PC-9 (cell line): ENCODE measurements around the gene SLC48A1. TPM values are rescaled to one million over a fixed set of nuclear protein-coding genes. Genes with fewer than 3 reads are reported as not detected.
A peak's percentile ranks its signal among the peaks of the same experiment; 100 is the strongest.

ENCODE experiments used
- BruUV-seq: library from RNA; stranded (reverse); fragments of 400-500 nt; replicated peaks from 2 replicates; lab custom pipeline; 2021; lab: Mats Ljungman, UMichigan
- CTCF ChIA-PET: fragments of 300-600 bp; sonication (Branson Sonifier 250); formaldehyde crosslinking; loops from one replicate; lab custom pipeline; 2022; ENCODE audit warnings: antibody characterized with exemption; lab: Charles Lee
- POLR2A ChIA-PET: fragments of 300-600 bp; sonication (Branson Sonifier 250); formaldehyde crosslinking; loops from one replicate; lab custom pipeline; 2022; ENCODE audit warnings: antibody characterized with exemption; ENCODE audit not compliant: unreplicated experiment; lab: Charles Lee
- DNase-seq, 2 experiments: peaks; one replicate each; pipeline versions ENCODE4 v3.0.0 to v3.0.0-alpha.2; 2015 to 2022; ENCODE audit warnings: mixed read lengths in 1 of 2
- H2AFZ ChIP-seq: fragments of 200-600 bp; sonication (generic); 2 replicates; pipeline ENCODE4 v1.8.1; 2017; ENCODE audit warnings: antibody characterized with exemption
- H3F3A ChIP-seq: fragments of 200-600 bp; sonication (generic); 2 replicates; pipeline ENCODE4 v1.8.1; 2017; ENCODE audit warnings: antibody characterized with exemption, mild to moderate bottlenecking, low read depth; ENCODE audit not compliant: insufficient read depth
- H3K27ac ChIP-seq: fragments of 200-600 bp; sonication (generic); 2 replicates; pipeline ENCODE4 v1.6.1; 2016; ENCODE audit warnings: mixed run types
- H3K27me3 ChIP-seq: fragments of 200-600 bp; sonication (generic); 2 replicates; pipeline ENCODE4 v1.6.1; 2016; ENCODE audit warnings: low read depth, mixed run types; ENCODE audit not compliant: insufficient read depth
- H3K36me3 ChIP-seq: fragments of 200-600 bp; sonication (generic); 2 replicates; pipeline ENCODE4 v1.6.1; 2016; ENCODE audit warnings: low read depth, mixed run types
- H3K4me1 ChIP-seq: fragments of 200-600 bp; sonication (generic); replicated peaks from 2 replicates; pipeline ENCODE4 v1.6.1; 2016; ENCODE audit warnings: mixed run types; ENCODE audit not compliant: insufficient read depth
- H3K4me2 ChIP-seq: fragments of 200-600 bp; sonication (generic); 2 replicates; pipeline ENCODE4 v1.6.1; 2017; ENCODE audit warnings: mixed run types
- H3K4me3 ChIP-seq: fragments of 200-600 bp; sonication (generic); 2 replicates; pipeline ENCODE4 v1.6.1; 2016; ENCODE audit warnings: mixed run types
- H3K79me2 ChIP-seq: fragments of 200-600 bp; sonication (generic); 2 replicates; pipeline ENCODE4 v1.6.1; 2017; ENCODE audit warnings: low read depth, mixed run types
- H3K9me2 ChIP-seq: fragments of 200-600 bp; sonication (generic); 2 replicates; pipeline ENCODE4 v1.8.1; 2017; ENCODE audit warnings: mild to moderate bottlenecking; ENCODE audit not compliant: insufficient read depth
- H3K9me3 ChIP-seq: fragments of 200-600 bp; sonication (generic); 2 replicates; pipeline ENCODE4 v1.8.1; 2016; ENCODE audit warnings: low read depth; ENCODE audit not compliant: insufficient read depth
- H4K20me1 ChIP-seq: fragments of 200-600 bp; sonication (generic); 2 replicates; pipeline ENCODE4 v1.8.1; 2017; ENCODE audit not compliant: insufficient read depth
- CTCF ChIP-seq: fragments of 200-600 bp; sonication (generic); conservative IDR thresholded peaks from 2 replicates; pipeline ENCODE4 v1.6.1; 2017; ENCODE audit warnings: mixed run types, antibody characterized with exemption, mild to moderate bottlenecking, moderate library complexity
- EZH2 ChIP-seq: fragments of 200-600 bp; sonication (generic); IDR thresholded peaks from 2 replicates; pipeline ENCODE4 v1.8.0; 2017; ENCODE audit warnings: antibody characterized with exemption, low read depth
- intact Hi-C: fragments of 100-400 bp; cut with micrococcal nuclease; formaldehyde crosslinking; loops from one replicate; pipeline ENCODE4 v1.10.0; 2022; ENCODE audit not compliant: unreplicated experiment
- total RNA-seq: library from RNA; stranded (reverse); gene quantifications from 2 replicates; pipeline ENCODE4 v1.2.3, GENCODE V29; 2021

SLC48A1 gene
- total RNA-seq, 1 experiment from 2014 or later: 108 TPM

- POLR2A ChIA-PET: no interaction called here
- no peak overlapping the region for H3K4me3 ChIP-seq
Measured at GRCh38 chr12:47746523-47746922, 26.5 kb upstream of the SLC48A1 start.

GRCh38 chr12:47747126-47747525 is 25.9 kb upstream of the SLC48A1 start:
- Histone ChIP-seq H3K9me3 (no peaks in the 10 kb centered on the region), H3K27me3 (no peaks in the 10 kb centered on the region), H3K36me3 (no peaks in the 10 kb centered on the region), H3K4me1 (peaks cover 21% of the 10 kb centered on the region), H3K4me2 (no peak overlapping the region), H4K20me1 (no peaks in the 10 kb centered on the region), H3F3A (peaks cover 18% of the 10 kb centered on the region), H3K4me3 (no peak overlapping the region), H2AFZ (no peak overlapping the region), H3K9me2 (no peaks in the 10 kb centered on the region), H3K79me2 (no peaks in the 10 kb centered on the region), H3K27ac (no peak overlapping the region)
- no peak for TF ChIP-seq EZH2
- TF ChIP-seq CTCF: no peak
- ChIA-PET CTCF (no interaction called here), POLR2A (no interaction called here)
- intact Hi-C loops: no loop called here
- BruUV-seq: no TSS peak
- DNase-seq: peak in 1 of 2 experiments; percentile 40

More at GRCh38 chr12:47746523-47746922, 26.5 kb upstream of the SLC48A1 start:
- no TSS peak for BruUV-seq
- DNase-seq: no peak
- CTCF ChIA-PET: no interaction called here
- intact Hi-C loops: no loop called here
- H3K79me2 ChIP-seq: no peaks in the 10 kb centered on the region
- H3K27ac ChIP-seq: no peak overlapping the region
- no peaks in the 10 kb centered on the region for H3K36me3 ChIP-seq
- peaks cover 17% of the 10 kb centered on the region for H3F3A ChIP-seq
- no peak overlapping the region for H2AFZ ChIP-seq
- TF ChIP-seq EZH2 (no peak), CTCF (no peak)
- no peaks in the 10 kb centered on the region for H4K20me1 ChIP-seq
- no peaks in the 10 kb centered on the region for H3K9me3 ChIP-seq
- H3K4me1 ChIP-seq: peaks cover 19% of the 10 kb centered on the region
- no peak overlapping the region for H3K4me2 ChIP-seq
- no peaks in the 10 kb centered on the region for H3K27me3 ChIP-seq
- no peaks in the 10 kb centered on the region for H3K9me2 ChIP-seq

- no peaks in the 10 kb centered on the region for H3K9me3 ChIP-seq
- no peak for DNase-seq
- peaks cover 25% of the 10 kb centered on the region for H3F3A ChIP-seq
- H4K20me1 ChIP-seq: no peaks in the 10 kb centered on the region
- no peak for TF ChIP-seq EZH2
- TF ChIP-seq CTCF: no peak
- H3K9me2 ChIP-seq: no peaks in the 10 kb centered on the region
- H3K27me3 ChIP-seq: no peaks in the 10 kb centered on the region
- no peaks in the 10 kb centered on the region for H3K36me3 ChIP-seq
- intact Hi-C loops: no loop called here
- ChIA-PET POLR2A (no interaction called here), CTCF (no interaction called here)
- no peaks in the 10 kb centered on the region for H3K79me2 ChIP-seq
- no peak overlapping the region for H3K27ac ChIP-seq
- peaks cover 28% of the 10 kb centered on the region for H3K4me1 ChIP-seq
- H3K4me3 ChIP-seq: no peak overlapping the region
- no peak overlapping the region for H3K4me2 ChIP-seq
- BruUV-seq: no TSS peak
- no peak overlapping the region for H2AFZ ChIP-seq
Measured at GRCh38 chr12:47747596-47748506, 25.2 kb upstream of the SLC48A1 start.
